ENCODE results near the gene FAM120AOS. TPM values are rescaled to one million over a fixed set of nuclear protein-coding genes. Genes with fewer than 3 reads are reported as not detected.

FAM120AOS gene
- total RNA-seq, 4 donors from 2014 or later, result 25.0 to 44.2 (median 40.0) TPM

DNA sequence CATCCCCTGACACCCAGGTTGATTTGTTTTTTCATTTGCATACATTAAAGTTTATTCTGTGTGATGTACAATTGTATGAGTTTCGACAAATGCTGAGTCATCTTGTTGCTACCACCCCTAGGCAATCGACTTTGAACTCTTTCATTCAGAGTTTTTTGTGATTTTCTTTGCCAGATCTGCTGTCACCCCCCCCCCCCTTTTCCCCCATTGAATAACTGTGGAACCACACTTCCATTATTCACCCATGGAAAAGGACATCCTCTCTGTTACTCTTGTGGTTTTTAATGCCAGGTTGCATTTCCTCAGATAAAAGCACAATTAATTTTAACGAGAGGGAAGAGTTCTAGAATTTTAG lies 13.7 kb upstream of the FAM120AOS start:
- 19 to 21% methylated on average over 3 of the region's 3 CpGs for WGBS, 2 donors
- DNase-seq (ENCODE audit: low spot score in 2 of 2), result no peak
- intact Hi-C loops (cut with DNase I; ENCODE audit: low total_unique reads), result no loop called here

DNA sequence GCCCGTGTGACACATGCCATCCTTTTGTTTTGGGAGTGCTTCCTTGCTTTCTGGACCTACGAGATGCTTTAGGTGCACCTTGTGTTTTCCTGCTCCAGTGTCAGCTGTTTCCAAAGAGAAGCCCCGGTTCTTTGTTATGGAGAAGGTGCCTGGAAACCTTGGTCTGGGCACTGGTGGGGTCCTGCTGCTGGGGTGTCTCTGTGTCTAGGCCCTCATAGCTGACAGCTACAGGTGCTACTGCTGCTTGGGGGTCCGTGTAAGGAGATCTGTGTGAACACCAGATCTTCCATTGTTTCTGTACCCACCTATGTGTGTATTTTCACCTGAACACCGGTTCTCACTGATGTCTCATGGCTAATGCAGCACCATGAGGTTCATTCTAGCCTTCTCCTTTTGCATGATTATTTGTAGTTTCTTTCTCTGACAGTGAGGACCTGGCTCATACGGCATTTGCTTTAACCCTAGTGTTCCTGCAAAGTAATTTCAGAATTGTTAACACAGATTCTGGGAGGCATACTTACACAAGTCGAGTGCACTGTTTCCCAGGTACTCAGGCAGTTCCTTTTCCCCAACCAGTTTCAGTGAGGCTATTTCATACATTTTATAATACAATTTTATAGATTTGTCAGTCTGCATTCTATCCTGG lies 13.2 kb upstream of the FAM120AOS start:
- TF ChIP-seq, protein P1, sequence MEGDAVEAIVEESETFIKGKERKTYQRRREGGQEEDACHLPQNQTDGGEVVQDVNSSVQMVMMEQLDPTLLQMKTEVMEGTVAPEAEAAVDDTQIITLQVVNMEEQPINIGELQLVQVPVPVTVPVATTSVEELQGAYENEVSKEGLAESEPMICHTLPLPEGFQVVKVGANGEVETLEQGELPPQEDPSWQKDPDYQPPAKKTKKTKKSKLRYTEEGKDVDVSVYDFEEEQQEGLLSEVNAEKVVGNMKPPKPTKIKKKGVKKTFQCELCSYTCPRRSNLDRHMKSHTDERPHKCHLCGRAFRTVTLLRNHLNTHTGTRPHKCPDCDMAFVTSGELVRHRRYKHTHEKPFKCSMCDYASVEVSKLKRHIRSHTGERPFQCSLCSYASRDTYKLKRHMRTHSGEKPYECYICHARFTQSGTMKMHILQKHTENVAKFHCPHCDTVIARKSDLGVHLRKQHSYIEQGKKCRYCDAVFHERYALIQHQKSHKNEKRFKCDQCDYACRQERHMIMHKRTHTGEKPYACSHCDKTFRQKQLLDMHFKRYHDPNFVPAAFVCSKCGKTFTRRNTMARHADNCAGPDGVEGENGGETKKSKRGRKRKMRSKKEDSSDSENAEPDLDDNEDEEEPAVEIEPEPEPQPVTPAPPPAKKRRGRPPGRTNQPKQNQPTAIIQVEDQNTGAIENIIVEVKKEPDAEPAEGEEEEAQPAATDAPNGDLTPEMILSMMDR (IDR thresholded peaks at IDR 0.05), result no peak
- no peak for TF ChIP-seq POLR2A (IDR thresholded peaks at IDR 0.05)
- no peak overlapping the region for H3K4me3 ChIP-seq (ENCODE audit: low read depth, poor library complexity, severe bottlenecking)
- no peak for DNase-seq (ENCODE audit: low spot score in 2 of 2)
- intact Hi-C loops (cut with DNase I; ENCODE audit: low total_unique reads), result no loop called here
- 56 to 63% methylated on average over 7 of the region's 7 CpGs for WGBS, 2 donors

More for the DNA sequence above, 13.7 kb upstream of the FAM120AOS start:
- TF ChIP-seq POLR2A (IDR thresholded peaks at IDR 0.05), result no peak
- TF ChIP-seq, protein P1 (IDR thresholded peaks at IDR 0.05), result no peak
- H3K4me3 ChIP-seq (ENCODE audit: low read depth, poor library complexity, severe bottlenecking), result no peak overlapping the region

DNA sequence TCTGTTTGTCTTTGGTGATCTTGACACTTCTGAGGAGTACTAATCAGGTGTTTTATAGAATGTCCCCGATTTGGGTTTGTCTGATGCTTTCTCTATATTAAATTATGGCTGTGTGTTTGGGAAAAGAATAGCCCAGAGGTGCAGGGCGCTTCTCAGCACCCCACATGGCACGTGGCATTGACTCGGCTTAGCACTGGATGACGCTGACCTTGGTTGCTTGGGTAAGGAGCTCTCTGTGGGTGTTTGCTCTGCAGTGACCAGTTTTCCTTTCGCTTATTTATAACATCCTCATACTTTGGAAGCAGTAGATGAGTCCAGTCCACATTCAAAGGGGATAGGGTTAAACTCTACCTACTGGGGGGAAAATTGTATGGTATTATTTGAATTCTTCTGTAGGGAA lies 12.5 kb upstream of the FAM120AOS start:
- TF ChIP-seq POLR2A (IDR thresholded peaks at IDR 0.05), result no peak
- TF ChIP-seq, protein P1 (IDR thresholded peaks at IDR 0.05), result no peak
- H3K4me3 ChIP-seq (ENCODE audit: low read depth, poor library complexity, severe bottlenecking), result no peak overlapping the region
- intact Hi-C loops (cut with DNase I; ENCODE audit: low total_unique reads), result no loop called here
- DNase-seq (ENCODE audit: low spot score in 2 of 2), result no peak
- WGBS, 2 donors, result 92 to 95% methylated on average over 6 of the region's 6 CpGs

GRCh38 chr9:93464876-93465275 lies 11.5 kb upstream of the FAM120AOS start:
- no peak for DNase-seq (ENCODE audit: low spot score in 2 of 2)
- intact Hi-C loops (cut with DNase I; ENCODE audit: low total_unique reads), result no loop called here
- TF ChIP-seq, protein P1 (IDR thresholded peaks at IDR 0.05), result no peak
- no peak for TF ChIP-seq POLR2A (IDR thresholded peaks at IDR 0.05)
- WGBS, 2 donors, result 54 to 68% methylated on average over 2 of the region's 2 CpGs
- no peak overlapping the region for H3K4me3 ChIP-seq (ENCODE audit: low read depth, poor library complexity, severe bottlenecking)

DNA sequence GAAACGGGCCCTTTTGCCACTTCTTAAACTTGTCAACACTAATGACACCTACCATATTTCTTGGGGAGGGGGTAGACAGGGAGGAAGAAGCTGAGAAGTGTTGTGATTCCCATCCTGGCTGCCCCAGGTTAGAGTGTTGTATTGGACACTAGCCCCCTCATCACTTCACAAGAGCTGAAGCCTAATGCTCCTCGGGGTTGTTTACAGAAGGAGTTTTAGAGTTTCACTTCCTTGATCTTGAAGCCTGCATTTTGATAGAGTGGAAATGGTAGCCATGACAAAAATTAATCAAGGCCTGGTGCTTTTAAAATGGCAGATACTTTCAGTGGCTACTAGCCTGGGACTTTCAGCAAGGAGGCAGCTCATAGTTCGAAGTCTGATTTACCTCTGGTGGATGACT lies 11.0 kb upstream of the FAM120AOS start:
- intact Hi-C loops (cut with DNase I; ENCODE audit: low total_unique reads), result no loop called here
- TF ChIP-seq POLR2A (IDR thresholded peaks at IDR 0.05), result no peak
- TF ChIP-seq, protein P1 (IDR thresholded peaks at IDR 0.05), result no peak
- no peak overlapping the region for H3K4me3 ChIP-seq (ENCODE audit: low read depth, poor library complexity, severe bottlenecking)
- no peak for DNase-seq (ENCODE audit: low spot score in 2 of 2)
- WGBS, 2 donors, result 80 to 85% methylated on average over 3 of the region's 3 CpGs

All from lower leg skin (tissue), 4 donors.